ENCODE measurements around the gene SPEF1. TPM values are rescaled to one million over a fixed set of nuclear protein-coding genes. Genes with fewer than 3 reads are reported as not detected.
A peak's percentile ranks its signal among the peaks of the same experiment; 100 is the strongest.

The SPEF1 gene
- total and polyA plus RNA-seq, 2 of the 13 experiments (the other 11 are each of a cell fraction or from before 2014, with no cell fraction given), result 0.11 to 0.27 TPM

DNA sequence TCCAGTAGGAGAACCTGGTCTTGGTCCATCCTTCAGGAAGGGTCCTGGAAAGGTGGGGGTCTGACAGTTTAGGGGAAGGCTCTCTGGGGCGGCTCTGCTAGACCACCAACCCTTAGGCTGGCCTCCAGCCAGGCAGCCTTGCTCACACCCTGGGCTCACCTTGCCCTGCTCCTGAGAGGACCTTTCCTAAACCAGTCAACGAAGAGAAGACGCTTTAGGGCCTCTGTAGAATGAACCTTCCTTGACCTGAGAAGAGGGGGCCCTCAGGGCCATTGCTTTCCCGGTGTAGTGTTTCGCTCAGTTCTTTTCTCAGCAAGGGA lies 15.9 kb upstream of the SPEF1 start (continued):
- TF ChIP-seq, protein P1, sequence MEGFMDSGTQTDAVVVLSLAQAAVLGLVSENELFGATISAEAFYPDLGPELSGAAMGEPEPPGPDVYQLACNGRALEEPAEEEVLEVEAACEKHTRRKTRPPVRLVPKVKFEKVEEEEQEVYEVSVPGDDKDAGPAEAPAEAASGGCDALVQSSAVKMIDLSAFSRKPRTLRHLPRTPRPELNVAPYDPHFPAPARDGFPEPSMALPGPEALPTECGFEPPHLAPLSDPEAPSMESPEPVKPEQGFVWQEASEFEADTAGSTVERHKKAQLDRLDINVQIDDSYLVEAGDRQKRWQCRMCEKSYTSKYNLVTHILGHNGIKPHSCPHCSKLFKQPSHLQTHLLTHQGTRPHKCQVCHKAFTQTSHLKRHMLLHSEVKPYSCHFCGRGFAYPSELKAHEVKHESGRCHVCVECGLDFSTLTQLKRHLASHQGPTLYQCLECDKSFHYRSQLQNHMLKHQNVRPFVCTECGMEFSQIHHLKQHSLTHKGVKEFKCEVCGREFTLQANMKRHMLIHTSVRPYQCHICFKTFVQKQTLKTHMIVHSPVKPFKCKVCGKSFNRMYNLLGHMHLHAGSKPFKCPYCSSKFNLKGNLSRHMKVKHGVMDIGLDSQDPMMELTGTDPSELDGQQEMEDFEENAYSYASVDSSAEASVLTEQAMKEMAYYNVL (CRISPR knock-in tag; IDR thresholded peaks at IDR 0.05; ENCODE audit: borderline replicate concordance), result peak; percentile 13; the same call in 1 of the 2 replicates
- TF ChIP-seq, protein P2, sequence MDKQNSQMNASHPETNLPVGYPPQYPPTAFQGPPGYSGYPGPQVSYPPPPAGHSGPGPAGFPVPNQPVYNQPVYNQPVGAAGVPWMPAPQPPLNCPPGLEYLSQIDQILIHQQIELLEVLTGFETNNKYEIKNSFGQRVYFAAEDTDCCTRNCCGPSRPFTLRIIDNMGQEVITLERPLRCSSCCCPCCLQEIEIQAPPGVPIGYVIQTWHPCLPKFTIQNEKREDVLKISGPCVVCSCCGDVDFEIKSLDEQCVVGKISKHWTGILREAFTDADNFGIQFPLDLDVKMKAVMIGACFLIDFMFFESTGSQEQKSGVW (CRISPR knock-in tag; IDR thresholded peaks at IDR 0.05; ENCODE audit: borderline replicate concordance), result no peak
- TF ChIP-seq KMT2B (CRISPR knock-in tag; IDR thresholded peaks at IDR 0.05) (no peak), ZNF609 (CRISPR knock-in tag; IDR thresholded peaks at IDR 0.05; ENCODE audit: borderline replicate concordance) (0 out of 2 replicates have a peak, but pooled peaks have one; percentile 9), ZNF605 (CRISPR knock-in tag; IDR thresholded peaks at IDR 0.05) (0 out of 2 replicates have a peak, but pooled peaks have one; percentile 0), HBP1 (CRISPR knock-in tag; IDR thresholded peaks at IDR 0.05; ENCODE audit: low read depth) (peak; percentile 20; the same call in 1 of the 2 replicates), TBL1XR1 (IDR thresholded peaks at IDR 0.05; ENCODE audit: borderline replicate concordance, low read length, partially characterized antibody) (no peak), NR2F1 (CRISPR knock-in tag; IDR thresholded peaks at IDR 0.05) (no peak), ZNF253 (CRISPR knock-in tag; IDR thresholded peaks at IDR 0.05; ENCODE audit: borderline replicate concordance) (0 out of 2 replicates have a peak, but pooled peaks have one; percentile 32), GATA4 (IDR thresholded peaks at IDR 0.05; ENCODE audit: borderline replicate concordance, low read depth) (no peak), ZFYVE20 (CRISPR knock-in tag; IDR thresholded peaks at IDR 0.05; ENCODE audit: borderline replicate concordance, low read depth) (no peak), ZFP41 (CRISPR knock-in tag; IDR thresholded peaks at IDR 0.05; ENCODE audit: borderline replicate concordance) (no peak)
- TF ChIP-seq, protein P3, sequence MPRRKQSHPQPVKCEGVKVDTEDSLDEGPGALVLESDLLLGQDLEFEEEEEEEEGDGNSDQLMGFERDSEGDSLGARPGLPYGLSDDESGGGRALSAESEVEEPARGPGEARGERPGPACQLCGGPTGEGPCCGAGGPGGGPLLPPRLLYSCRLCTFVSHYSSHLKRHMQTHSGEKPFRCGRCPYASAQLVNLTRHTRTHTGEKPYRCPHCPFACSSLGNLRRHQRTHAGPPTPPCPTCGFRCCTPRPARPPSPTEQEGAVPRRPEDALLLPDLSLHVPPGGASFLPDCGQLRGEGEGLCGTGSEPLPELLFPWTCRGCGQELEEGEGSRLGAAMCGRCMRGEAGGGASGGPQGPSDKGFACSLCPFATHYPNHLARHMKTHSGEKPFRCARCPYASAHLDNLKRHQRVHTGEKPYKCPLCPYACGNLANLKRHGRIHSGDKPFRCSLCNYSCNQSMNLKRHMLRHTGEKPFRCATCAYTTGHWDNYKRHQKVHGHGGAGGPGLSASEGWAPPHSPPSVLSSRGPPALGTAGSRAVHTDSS (CRISPR knock-in tag; conservative IDR thresholded peaks at IDR 0.05), result no peak
- TF ChIP-seq, protein P4, sequence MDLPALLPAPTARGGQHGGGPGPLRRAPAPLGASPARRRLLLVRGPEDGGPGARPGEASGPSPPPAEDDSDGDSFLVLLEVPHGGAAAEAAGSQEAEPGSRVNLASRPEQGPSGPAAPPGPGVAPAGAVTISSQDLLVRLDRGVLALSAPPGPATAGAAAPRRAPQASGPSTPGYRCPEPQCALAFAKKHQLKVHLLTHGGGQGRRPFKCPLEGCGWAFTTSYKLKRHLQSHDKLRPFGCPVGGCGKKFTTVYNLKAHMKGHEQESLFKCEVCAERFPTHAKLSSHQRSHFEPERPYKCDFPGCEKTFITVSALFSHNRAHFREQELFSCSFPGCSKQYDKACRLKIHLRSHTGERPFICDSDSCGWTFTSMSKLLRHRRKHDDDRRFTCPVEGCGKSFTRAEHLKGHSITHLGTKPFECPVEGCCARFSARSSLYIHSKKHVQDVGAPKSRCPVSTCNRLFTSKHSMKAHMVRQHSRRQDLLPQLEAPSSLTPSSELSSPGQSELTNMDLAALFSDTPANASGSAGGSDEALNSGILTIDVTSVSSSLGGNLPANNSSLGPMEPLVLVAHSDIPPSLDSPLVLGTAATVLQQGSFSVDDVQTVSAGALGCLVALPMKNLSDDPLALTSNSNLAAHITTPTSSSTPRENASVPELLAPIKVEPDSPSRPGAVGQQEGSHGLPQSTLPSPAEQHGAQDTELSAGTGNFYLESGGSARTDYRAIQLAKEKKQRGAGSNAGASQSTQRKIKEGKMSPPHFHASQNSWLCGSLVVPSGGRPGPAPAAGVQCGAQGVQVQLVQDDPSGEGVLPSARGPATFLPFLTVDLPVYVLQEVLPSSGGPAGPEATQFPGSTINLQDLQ (CRISPR knock-in tag; IDR thresholded peaks at IDR 0.05), result no peak
